Measurements from ENCODE around the gene DHCR24. TPM values are rescaled to one million over a fixed set of nuclear protein-coding genes. Genes with fewer than 3 reads are reported as not detected.

The DHCR24 gene
- total and polyA plus RNA-seq, 2 of the 13 experiments (the other 11 are each of a cell fraction or from before 2014, with no cell fraction given): 374 to 448 TPM

DNA sequence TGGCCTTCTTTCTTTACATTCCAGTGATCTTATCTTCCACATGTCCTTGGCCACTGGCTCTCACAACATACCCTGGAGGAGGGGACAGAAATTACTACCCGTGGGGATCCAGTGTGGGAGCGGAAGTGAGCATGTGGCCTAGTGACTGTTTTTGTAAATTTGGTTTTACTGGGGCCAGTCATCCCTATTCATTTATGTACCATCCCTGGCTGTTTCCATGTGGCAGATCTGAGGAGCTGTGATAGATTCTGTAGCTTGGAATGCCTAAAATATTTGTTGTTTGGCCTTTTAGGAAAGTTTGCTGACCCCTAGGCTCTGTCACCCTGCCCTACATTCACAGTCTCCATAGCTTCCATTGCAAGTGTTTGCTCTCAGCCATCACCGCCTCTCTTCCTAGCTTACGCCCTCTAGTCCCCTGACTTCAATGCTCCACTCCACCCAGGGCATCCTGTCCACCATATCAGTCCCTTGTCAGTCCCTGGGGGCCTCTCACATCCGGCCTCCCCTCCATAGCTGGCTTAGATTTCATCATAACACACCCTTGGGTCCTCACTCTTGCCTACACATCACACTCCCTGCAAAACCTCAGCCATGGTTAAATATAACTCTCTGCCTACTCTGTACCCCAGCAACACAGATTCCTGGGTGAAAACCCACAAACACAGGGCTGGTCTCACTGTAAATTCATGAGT is 25.8 kb downstream of the DHCR24 start (continued):
- TF ChIP-seq PCBP1 (IDR thresholded peaks at IDR 0.05; ENCODE audit: borderline replicate concordance, low read depth, low read length) (no peak), PHF21A (CRISPR knock-in tag; IDR thresholded peaks at IDR 0.05) (peak; percentile 81), NR2F2 (IDR thresholded peaks at IDR 0.05; ENCODE audit: borderline replicate concordance, low read depth) (peak; percentile 81; the same call in 1 of the 2 replicates), ZNF230 (CRISPR knock-in tag; IDR thresholded peaks at IDR 0.05) (no peak), MAZ (IDR thresholded peaks at IDR 0.05; ENCODE audit: borderline replicate concordance, low read depth, low read length) (0 out of 2 replicates have a peak, but pooled peaks have one; percentile 40), MAZ (CRISPR knock-in tag; IDR thresholded peaks at IDR 0.05; ENCODE audit: low read depth) (peak; percentile 32; the same call in 1 of the 2 replicates), MAFF (IDR thresholded peaks at IDR 0.05; ENCODE audit: low read depth, low read length) (0 out of 2 replicates have a peak, but pooled peaks have one; percentile 0), HMG20A (CRISPR knock-in tag; IDR thresholded peaks at IDR 0.05; ENCODE audit: borderline replicate concordance) (peak; percentile 69; the same call in 1 of the 2 replicates), KDM1A (CRISPR knock-in tag; IDR thresholded peaks at IDR 0.05) (peak; percentile 68; the same call in 1 of the 2 replicates), SYNCRIP (IDR thresholded peaks at IDR 0.05; ENCODE audit: insufficient read depth, low read depth, low read length) (no peak), SMARCC2 (IDR thresholded peaks at IDR 0.05) (no peak), NR2F1 (CRISPR knock-in tag; IDR thresholded peaks at IDR 0.05) (peak; percentile 57 to 76; a peak in 3 of 4 replicates)
- TF ChIP-seq, protein P1, sequence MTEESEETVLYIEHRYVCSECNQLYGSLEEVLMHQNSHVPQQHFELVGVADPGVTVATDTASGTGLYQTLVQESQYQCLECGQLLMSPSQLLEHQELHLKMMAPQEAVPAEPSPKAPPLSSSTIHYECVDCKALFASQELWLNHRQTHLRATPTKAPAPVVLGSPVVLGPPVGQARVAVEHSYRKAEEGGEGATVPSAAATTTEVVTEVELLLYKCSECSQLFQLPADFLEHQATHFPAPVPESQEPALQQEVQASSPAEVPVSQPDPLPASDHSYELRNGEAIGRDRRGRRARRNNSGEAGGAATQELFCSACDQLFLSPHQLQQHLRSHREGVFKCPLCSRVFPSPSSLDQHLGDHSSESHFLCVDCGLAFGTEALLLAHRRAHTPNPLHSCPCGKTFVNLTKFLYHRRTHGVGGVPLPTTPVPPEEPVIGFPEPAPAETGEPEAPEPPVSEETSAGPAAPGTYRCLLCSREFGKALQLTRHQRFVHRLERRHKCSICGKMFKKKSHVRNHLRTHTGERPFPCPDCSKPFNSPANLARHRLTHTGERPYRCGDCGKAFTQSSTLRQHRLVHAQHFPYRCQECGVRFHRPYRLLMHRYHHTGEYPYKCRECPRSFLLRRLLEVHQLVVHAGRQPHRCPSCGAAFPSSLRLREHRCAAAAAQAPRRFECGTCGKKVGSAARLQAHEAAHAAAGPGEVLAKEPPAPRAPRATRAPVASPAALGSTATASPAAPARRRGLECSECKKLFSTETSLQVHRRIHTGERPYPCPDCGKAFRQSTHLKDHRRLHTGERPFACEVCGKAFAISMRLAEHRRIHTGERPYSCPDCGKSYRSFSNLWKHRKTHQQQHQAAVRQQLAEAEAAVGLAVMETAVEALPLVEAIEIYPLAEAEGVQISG (CRISPR knock-in tag; IDR thresholded peaks at IDR 0.05): peak; percentile 67
- TF ChIP-seq, protein P2, sequence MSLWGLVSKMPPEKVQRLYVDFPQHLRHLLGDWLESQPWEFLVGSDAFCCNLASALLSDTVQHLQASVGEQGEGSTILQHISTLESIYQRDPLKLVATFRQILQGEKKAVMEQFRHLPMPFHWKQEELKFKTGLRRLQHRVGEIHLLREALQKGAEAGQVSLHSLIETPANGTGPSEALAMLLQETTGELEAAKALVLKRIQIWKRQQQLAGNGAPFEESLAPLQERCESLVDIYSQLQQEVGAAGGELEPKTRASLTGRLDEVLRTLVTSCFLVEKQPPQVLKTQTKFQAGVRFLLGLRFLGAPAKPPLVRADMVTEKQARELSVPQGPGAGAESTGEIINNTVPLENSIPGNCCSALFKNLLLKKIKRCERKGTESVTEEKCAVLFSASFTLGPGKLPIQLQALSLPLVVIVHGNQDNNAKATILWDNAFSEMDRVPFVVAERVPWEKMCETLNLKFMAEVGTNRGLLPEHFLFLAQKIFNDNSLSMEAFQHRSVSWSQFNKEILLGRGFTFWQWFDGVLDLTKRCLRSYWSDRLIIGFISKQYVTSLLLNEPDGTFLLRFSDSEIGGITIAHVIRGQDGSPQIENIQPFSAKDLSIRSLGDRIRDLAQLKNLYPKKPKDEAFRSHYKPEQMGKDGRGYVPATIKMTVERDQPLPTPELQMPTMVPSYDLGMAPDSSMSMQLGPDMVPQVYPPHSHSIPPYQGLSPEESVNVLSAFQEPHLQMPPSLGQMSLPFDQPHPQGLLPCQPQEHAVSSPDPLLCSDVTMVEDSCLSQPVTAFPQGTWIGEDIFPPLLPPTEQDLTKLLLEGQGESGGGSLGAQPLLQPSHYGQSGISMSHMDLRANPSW (CRISPR knock-in tag; IDR thresholded peaks at IDR 0.05; ENCODE audit: borderline replicate concordance): peak; percentile 85; the same call in 1 of the 2 replicates
- TF ChIP-seq, protein P3, sequence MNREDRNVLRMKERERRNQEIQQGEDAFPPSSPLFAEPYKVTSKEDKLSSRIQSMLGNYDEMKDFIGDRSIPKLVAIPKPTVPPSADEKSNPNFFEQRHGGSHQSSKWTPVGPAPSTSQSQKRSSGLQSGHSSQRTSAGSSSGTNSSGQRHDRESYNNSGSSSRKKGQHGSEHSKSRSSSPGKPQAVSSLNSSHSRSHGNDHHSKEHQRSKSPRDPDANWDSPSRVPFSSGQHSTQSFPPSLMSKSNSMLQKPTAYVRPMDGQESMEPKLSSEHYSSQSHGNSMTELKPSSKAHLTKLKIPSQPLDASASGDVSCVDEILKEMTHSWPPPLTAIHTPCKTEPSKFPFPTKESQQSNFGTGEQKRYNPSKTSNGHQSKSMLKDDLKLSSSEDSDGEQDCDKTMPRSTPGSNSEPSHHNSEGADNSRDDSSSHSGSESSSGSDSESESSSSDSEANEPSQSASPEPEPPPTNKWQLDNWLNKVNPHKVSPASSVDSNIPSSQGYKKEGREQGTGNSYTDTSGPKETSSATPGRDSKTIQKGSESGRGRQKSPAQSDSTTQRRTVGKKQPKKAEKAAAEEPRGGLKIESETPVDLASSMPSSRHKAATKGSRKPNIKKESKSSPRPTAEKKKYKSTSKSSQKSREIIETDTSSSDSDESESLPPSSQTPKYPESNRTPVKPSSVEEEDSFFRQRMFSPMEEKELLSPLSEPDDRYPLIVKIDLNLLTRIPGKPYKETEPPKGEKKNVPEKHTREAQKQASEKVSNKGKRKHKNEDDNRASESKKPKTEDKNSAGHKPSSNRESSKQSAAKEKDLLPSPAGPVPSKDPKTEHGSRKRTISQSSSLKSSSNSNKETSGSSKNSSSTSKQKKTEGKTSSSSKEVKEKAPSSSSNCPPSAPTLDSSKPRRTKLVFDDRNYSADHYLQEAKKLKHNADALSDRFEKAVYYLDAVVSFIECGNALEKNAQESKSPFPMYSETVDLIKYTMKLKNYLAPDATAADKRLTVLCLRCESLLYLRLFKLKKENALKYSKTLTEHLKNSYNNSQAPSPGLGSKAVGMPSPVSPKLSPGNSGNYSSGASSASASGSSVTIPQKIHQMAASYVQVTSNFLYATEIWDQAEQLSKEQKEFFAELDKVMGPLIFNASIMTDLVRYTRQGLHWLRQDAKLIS (CRISPR knock-in tag; IDR thresholded peaks at IDR 0.05): peak; percentile 78; the same call in 1 of the 2 replicates
- TF ChIP-seq, protein P4, sequence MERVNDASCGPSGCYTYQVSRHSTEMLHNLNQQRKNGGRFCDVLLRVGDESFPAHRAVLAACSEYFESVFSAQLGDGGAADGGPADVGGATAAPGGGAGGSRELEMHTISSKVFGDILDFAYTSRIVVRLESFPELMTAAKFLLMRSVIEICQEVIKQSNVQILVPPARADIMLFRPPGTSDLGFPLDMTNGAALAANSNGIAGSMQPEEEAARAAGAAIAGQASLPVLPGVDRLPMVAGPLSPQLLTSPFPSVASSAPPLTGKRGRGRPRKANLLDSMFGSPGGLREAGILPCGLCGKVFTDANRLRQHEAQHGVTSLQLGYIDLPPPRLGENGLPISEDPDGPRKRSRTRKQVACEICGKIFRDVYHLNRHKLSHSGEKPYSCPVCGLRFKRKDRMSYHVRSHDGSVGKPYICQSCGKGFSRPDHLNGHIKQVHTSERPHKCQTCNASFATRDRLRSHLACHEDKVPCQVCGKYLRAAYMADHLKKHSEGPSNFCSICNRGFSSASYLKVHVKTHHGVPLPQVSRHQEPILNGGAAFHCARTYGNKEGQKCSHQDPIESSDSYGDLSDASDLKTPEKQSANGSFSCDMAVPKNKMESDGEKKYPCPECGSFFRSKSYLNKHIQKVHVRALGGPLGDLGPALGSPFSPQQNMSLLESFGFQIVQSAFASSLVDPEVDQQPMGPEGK (CRISPR knock-in tag; IDR thresholded peaks at IDR 0.05): peak; percentile 98

Measured in HepG2 (cell line).